ENCODE measurements around the gene CD2BP2.
"Not testable (repeated sequence)": the region's sequence is repeated elsewhere in the genome, so short reads cannot be mapped to it uniquely, and the experiment has no call there.

The CD2BP2 gene

GRCh38 chr16:30358990-30359870 lies 4.1 kb upstream of the CD2BP2 start:
- DNase-seq: no peak

GRCh38 chr16:30358577-30358936 lies 3.4 kb upstream of the CD2BP2 start:
- DNase-seq: no peak

GRCh38 chr16:30357715-30358576 lies 2.8 kb upstream of the CD2BP2 start:
- DNase-seq: no peak

GRCh38 chr16:30357085-30357714 lies 2.1 kb upstream of the CD2BP2 start:
- DNase-seq: no peak

- DNase-seq: peak; percentile 71
Observed at GRCh38 chr16:30356401-30357084, 1.4 kb upstream of the CD2BP2 start.

GRCh38 chr16:30355954-30356308 lies 823 bp upstream of the CD2BP2 start:
- DNase-seq: no peak

GRCh38 chr16:30354423-30355143 lies 525 bp downstream of the CD2BP2 start:
- no peak for DNase-seq

- DNase-seq: no peak
Observed at GRCh38 chr16:30353438-30354129, 1.5 kb downstream of the CD2BP2 start.

GRCh38 chr16:30352488-30353401 lies 2.4 kb downstream of the CD2BP2 start:
- no peak for DNase-seq

GRCh38 chr16:30351586-30352419 lies 3.3 kb downstream of the CD2BP2 start:
- no peak for DNase-seq

- no peak for DNase-seq
Observed at GRCh38 chr16:30351001-30351441, 4.1 kb downstream of the CD2BP2 start.

- no peak for DNase-seq
Observed at GRCh38 chr16:30350134-30350871, 4.8 kb downstream of the CD2BP2 start.

- DNase-seq: no peak
Observed at GRCh38 chr16:30349675-30350074, 5.4 kb downstream of the CD2BP2 start.

GRCh38 chr16:30348929-30349328 lies 6.2 kb downstream of the CD2BP2 start:
- DNase-seq: no peak

GRCh38 chr16:30348113-30348512 lies 7.0 kb downstream of the CD2BP2 start:
- DNase-seq: no peak

GRCh38 chr16:30346286-30346685 lies 8.8 kb downstream of the CD2BP2 start:
- no peak for DNase-seq

GRCh38 chr16:30343491-30343820 lies 11.7 kb downstream of the CD2BP2 start:
- DNase-seq: not testable (repeated sequence)

GRCh38 chr16:30342751-30343490 lies 12.2 kb downstream of the CD2BP2 start:
- DNase-seq: no peak
